ENCODE data around the gene CTAGE6.
"Not testable (repeated sequence)": the region's sequence is repeated elsewhere in the genome, so short reads cannot be mapped to it uniquely, and the experiment has no call there.

DNA sequence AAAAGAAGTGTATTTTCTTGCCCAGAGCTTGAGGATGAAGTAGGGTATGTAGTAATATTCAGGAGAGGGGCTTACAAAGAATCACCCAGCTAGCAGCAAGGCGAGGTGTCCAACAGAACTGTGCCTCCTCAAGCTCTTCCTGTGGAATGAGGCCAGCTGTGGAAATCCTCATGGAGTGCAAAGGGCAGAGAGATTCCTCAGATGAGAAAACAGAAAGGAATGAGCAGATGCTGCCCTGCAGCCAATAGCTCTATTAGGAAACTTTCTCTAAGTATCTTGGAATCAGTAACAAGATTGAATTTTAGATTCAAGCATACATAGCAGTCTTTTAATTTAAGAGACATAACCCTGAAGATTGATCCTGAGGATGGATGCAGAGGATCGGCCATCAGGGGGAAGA, 38.2 kb upstream of the CTAGE6 start:
- TF ChIP-seq, protein P1, sequence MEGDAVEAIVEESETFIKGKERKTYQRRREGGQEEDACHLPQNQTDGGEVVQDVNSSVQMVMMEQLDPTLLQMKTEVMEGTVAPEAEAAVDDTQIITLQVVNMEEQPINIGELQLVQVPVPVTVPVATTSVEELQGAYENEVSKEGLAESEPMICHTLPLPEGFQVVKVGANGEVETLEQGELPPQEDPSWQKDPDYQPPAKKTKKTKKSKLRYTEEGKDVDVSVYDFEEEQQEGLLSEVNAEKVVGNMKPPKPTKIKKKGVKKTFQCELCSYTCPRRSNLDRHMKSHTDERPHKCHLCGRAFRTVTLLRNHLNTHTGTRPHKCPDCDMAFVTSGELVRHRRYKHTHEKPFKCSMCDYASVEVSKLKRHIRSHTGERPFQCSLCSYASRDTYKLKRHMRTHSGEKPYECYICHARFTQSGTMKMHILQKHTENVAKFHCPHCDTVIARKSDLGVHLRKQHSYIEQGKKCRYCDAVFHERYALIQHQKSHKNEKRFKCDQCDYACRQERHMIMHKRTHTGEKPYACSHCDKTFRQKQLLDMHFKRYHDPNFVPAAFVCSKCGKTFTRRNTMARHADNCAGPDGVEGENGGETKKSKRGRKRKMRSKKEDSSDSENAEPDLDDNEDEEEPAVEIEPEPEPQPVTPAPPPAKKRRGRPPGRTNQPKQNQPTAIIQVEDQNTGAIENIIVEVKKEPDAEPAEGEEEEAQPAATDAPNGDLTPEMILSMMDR (IDR thresholded peaks at IDR 0.05) = not testable (repeated sequence)
- TF ChIP-seq POLR2A (IDR thresholded peaks at IDR 0.05) = not testable (repeated sequence)
